Type B pancreatic cell (in vitro differentiated cells): Measurements from ENCODE around the gene PRRG2. TPM values are rescaled to one million over a fixed set of nuclear protein-coding genes. Genes with fewer than 3 reads are reported as not detected.

Source experiments
- DNase-seq: peaks from one replicate; pipeline ENCODE4 v3.0.0; 2021; ENCODE audit warnings: mixed read lengths; ENCODE audit not compliant: unreplicated experiment; ENCODE audit errors: extremely low spot score
- H3K27ac Mint-ChIP-seq: 2 replicates; pipeline ENCODE4 v1.8.0; 2021; ENCODE audit warnings: mild to moderate bottlenecking, mixed read lengths
- H3K27me3 Mint-ChIP-seq: 2 replicates; pipeline ENCODE4 v1.8.0; 2021; ENCODE audit warnings: mixed read lengths
- H3K36me3 Mint-ChIP-seq: 2 replicates; pipeline ENCODE4 v1.8.0; 2021; ENCODE audit warnings: mixed read lengths
- H3K4me1 Mint-ChIP-seq: one replicate; pipeline ENCODE4 v1.8.0; 2021; ENCODE audit warnings: mixed read lengths; ENCODE audit not compliant: unreplicated experiment
- H3K4me3 Mint-ChIP-seq: 2 replicates; pipeline ENCODE4 v1.8.0; 2021; ENCODE audit warnings: mild to moderate bottlenecking, mixed read lengths
- H3K9me3 Mint-ChIP-seq: 2 replicates; pipeline ENCODE4 v1.8.0; 2021; ENCODE audit warnings: mixed read lengths
- CTCF ChIP-seq: fragments of 200-600 bp; sonication (generic); conservative IDR thresholded peaks from 2 replicates; pipeline ENCODE4 v1.5.0; 2021; ENCODE audit warnings: antibody characterized with exemption, mild to moderate bottlenecking
- total RNA-seq: library from RNA; stranded (reverse); gene quantifications from 2 replicates; pipeline ENCODE4 v1.2.1, GENCODE V29; 2021; ENCODE audit warnings: low replicate concordance

Gene PRRG2
- total RNA-seq, 1 donor from 2014 or later, result 5.1 TPM

GRCh38 chr19:49559443-49559842, 21.7 kb upstream of the PRRG2 start:
- no peaks in the 10 kb centered on the region for H3K9me3 Mint-ChIP-seq
- no peak overlapping the region for H3K27ac Mint-ChIP-seq
- no peak for TF ChIP-seq CTCF
- peaks cover 8% of the 10 kb centered on the region for H3K36me3 Mint-ChIP-seq
- no peak overlapping the region for H3K4me3 Mint-ChIP-seq
- DNase-seq, result no peak
- H3K27me3 Mint-ChIP-seq, result no peaks in the 10 kb centered on the region
- peaks cover 4% of the 10 kb centered on the region for H3K4me1 Mint-ChIP-seq

DNA sequence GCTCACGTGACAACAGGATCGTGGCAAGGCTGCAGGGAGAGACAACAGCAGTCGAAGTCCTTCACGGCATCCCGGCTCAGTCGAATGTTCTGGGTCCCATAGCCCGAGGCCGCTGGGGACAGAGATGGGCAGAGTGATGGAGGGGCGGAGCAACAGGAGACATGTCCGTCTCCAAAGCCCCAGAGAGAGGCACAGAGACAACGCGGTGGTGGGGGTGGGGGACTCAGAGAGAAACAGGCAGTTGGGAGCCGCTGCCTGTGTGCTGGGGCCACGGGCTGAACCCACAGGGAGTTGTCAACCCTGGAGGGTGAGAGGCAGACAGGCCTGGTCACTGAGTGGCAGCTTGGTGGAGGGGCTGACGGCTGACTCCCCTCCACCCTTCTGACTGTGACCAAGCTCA, 21.2 kb upstream of the PRRG2 start:
- Mint-ChIP-seq H3K4me1 (peaks cover 4% of the 10 kb centered on the region), H3K4me3 (no peak overlapping the region), H3K27ac (peak overlapping the region; percentile 39), H3K27me3 (no peaks in the 10 kb centered on the region), H3K36me3 (peaks cover 5% of the 10 kb centered on the region), H3K9me3 (no peaks in the 10 kb centered on the region)
- DNase-seq, result no peak
- TF ChIP-seq CTCF, result no peak

DNA sequence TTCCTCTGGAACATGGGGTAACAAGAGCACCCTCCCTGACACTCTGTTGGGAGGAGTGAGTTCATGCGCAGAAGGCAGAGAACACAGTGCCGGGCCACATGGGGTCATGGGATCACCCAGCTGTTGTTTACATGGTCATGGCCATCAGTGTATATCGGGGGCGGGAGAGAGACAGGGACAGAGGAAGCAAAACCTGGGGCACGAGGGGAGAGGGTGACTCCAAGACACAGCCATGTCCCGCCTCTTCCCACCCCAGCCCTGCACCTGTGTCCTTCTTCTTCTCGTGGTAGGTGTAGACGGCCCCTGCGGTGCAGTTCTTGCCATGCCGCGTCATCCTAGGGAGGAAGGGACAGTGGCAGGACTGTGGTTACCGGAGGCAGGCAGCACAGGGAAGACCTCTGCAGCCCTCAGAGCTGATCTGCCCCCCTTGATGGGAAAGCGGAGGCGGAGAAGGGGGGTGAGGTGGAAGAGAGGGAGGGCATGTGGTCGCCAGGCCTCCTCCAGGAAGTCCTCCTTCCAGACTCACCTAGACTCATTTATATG, 20.7 kb upstream of the PRRG2 start:
- Mint-ChIP-seq H3K9me3 (no peaks in the 10 kb centered on the region), H3K27ac (no peak overlapping the region), H3K4me1 (peaks cover 4% of the 10 kb centered on the region), H3K4me3 (no peak overlapping the region), H3K36me3 (peaks cover 4% of the 10 kb centered on the region), H3K27me3 (no peaks in the 10 kb centered on the region)
- no peak for TF ChIP-seq CTCF
- DNase-seq, result no peak

DNA sequence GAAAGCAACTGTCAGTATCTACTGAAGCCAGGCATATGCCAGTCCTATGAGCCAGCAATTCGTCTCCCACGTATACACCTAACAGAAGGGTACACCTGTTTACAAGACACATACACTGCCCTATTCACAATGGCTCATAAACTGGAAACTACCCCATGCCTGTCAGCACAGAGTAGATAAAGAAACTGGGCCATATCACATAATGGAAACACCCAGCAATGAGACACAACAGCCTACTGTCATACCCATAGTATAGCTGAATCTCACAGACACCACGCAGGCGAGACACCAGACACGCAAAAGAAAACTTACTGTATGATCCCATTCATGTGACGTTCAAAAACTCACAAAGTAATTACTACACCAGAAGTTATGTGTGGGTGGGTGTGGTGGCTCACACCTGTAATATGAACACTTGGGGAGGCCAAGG, 16.5 kb upstream of the PRRG2 start:
- H3K36me3 Mint-ChIP-seq, result peaks cover 11% of the 10 kb centered on the region
- no peak overlapping the region for H3K4me3 Mint-ChIP-seq
- no peak for DNase-seq
- no peaks in the 10 kb centered on the region for H3K9me3 Mint-ChIP-seq
- TF ChIP-seq CTCF, result no peak
- H3K4me1 Mint-ChIP-seq, result peaks cover 4% of the 10 kb centered on the region
- H3K27ac Mint-ChIP-seq, result no peak overlapping the region
- H3K27me3 Mint-ChIP-seq, result no peaks in the 10 kb centered on the region

DNA sequence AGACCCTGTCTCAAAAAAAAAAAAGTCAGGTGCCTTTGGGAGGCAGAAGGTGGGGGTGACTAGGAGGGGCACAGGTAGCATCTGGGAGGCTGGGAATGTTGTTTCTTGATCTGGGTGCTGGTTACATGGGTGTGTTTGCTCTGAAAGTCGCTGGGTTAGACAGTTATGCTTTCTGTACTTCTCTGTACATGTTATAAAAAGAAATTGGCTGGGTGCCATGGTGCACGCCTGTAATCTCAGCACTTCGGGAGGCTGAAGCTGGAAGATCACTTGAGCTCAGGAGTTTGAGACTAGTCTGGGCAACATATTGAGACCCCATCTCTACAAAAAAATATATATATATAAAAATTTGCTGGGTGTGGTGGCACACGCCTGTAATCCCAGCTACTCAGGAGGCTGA, 15.9 kb upstream of the PRRG2 start:
- no peak for DNase-seq
- Mint-ChIP-seq H3K9me3 (no peaks in the 10 kb centered on the region), H3K27me3 (no peaks in the 10 kb centered on the region), H3K36me3 (peaks cover 14% of the 10 kb centered on the region), H3K4me3 (no peak overlapping the region), H3K27ac (no peak overlapping the region), H3K4me1 (peaks cover 7% of the 10 kb centered on the region)
- TF ChIP-seq CTCF, result no peak

- Mint-ChIP-seq H3K36me3 (peaks cover 15% of the 10 kb centered on the region), H3K27me3 (no peaks in the 10 kb centered on the region), H3K9me3 (no peaks in the 10 kb centered on the region), H3K4me3 (no peak overlapping the region), H3K27ac (no peak overlapping the region), H3K4me1 (peaks cover 12% of the 10 kb centered on the region)
- DNase-seq, result no peak
- TF ChIP-seq CTCF, result no peak
Measured at GRCh38 chr19:49566302-49566701, 14.8 kb upstream of the PRRG2 start.
